HepG2 (cell line): ENCODE data around the gene CCND2.

Experiments used
- CTCF ChIP-seq: sonication (generic); formaldehyde crosslinking; IDR thresholded peaks from 2 replicates; pipeline ENCODE4 v1.5.0; 2020; ENCODE audit warnings: mild to moderate bottlenecking, missing genetic modification reagents, moderate library complexity
- HMG20A ChIP-seq: IDR thresholded peaks from 2 replicates; pipeline ENCODE4 v1.6.1; 2016; ENCODE audit warnings: borderline replicate concordance
- HOXA3 ChIP-seq: sonication (generic); formaldehyde crosslinking; IDR thresholded peaks from 2 replicates; pipeline ENCODE4 v1.5.0; 2020; ENCODE audit warnings: missing genetic modification reagents
- NFE2L2 ChIP-seq: fragments of 150-350 bp; IDR thresholded peaks from 2 replicates; pipeline ENCODE4 v1.6.1; 2014; ENCODE audit warnings: low read length
- PAX8 ChIP-seq: sonication (generic); formaldehyde crosslinking; IDR thresholded peaks from 2 replicates; pipeline ENCODE4 v1.8.0; 2022; ENCODE audit warnings: mild to moderate bottlenecking, missing genetic modification reagents, borderline replicate concordance
- RERE ChIP-seq: IDR thresholded peaks from 2 replicates; pipeline ENCODE4 v1.6.1; 2016; ENCODE audit warnings: low read depth, missing genetic modification reagents, missing compliant biosample characterization
- ZBTB33 ChIP-seq: sonication (generic); formaldehyde crosslinking; IDR thresholded peaks from 2 replicates; pipeline ENCODE4 v1.4.0; 2020; ENCODE audit warnings: missing genetic modification reagents

GRCh38 chr12:4224206-4224889 lies 49.2 kb upstream of the CCND2 start:
- TF ChIP-seq PAX8 (CRISPR knock-in tag) (no peak), ZBTB33 (CRISPR knock-in tag) (no peak), NFE2L2 (no peak), CTCF (CRISPR knock-in tag) (no peak), RERE (CRISPR knock-in tag) (no peak), HMG20A (CRISPR knock-in tag) (no peak), HOXA3 (CRISPR knock-in tag) (no peak)
